ENCODE results near the gene AMN1.

- TF ChIP-seq CREM (CRISPR knock-in tag; IDR thresholded peaks at IDR 0.05) (no peak), CTCF (IDR thresholded peaks at IDR 0.05) (no peak)
Measured at GRCh38 chr12:31651893-31652521, 76.8 kb downstream of the AMN1 start.
